ENCODE data around the gene NEK10.
A peak's percentile ranks its signal among the peaks of the same experiment; 100 is the strongest.

The NEK10 gene

DNA sequence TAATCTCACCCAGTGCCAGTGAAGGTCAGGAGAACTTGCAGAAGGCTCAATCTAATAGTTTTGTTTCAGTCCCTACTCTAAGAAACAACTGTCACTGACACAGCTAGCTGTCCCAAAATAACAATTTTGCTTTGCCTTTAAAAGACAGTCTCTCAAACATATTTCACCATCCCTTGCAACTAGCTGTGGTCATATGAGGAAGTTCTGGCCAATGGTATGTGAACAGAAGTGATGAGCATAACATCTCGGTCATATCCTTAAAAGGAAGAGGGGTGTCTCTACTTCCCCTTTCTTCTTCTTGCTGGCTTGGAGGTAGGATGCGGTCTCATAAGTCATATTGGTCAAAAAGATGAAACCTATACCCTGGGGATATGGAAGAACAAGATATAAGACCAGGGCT is 198.1 kb downstream of the NEK10 start:
- no peak for DNase-seq (ENCODE audit: low read depth)

DNA sequence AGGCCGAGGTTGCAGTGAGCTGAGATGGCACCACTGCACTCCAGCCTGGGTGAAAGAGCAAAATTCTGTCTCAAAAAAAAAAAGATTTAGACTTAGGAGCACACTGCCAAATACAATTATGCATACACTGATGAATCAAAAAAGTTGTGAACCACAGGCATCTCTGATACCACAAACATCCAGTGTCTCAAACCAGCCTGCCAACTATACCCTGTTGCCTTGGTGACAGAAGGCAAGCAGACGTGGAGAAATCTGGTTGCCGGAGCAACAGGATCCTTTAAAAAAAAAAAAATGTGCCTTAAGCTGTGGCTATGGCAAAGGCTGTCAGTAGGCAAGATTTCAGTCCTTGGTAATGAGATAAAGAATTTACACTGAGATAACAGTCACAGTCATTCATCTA is 202.3 kb downstream of the NEK10 start:
- DNase-seq (ENCODE audit: low read depth) = peak; percentile 98

DNA sequence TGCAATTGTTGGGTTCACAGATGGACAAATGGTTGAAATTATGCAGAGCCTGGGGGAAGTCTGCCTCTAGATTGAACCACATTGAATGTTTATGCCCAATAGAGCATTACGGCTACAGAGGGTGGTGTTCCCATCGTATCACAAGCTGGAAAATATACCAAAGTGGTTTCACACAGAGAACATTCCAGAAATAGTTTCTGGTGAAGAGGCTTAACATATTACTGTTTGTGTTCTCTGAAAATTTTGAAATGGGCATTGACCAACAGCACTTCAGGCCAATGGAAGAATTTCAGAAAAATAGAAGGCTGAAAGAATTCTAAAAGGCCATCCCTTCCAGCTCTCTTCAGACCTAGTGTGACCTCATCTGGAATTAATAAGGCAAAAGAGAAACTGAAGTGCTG is 203.9 kb downstream of the NEK10 start:
- peak; percentile 90 for DNase-seq (ENCODE audit: low read depth)

DNA sequence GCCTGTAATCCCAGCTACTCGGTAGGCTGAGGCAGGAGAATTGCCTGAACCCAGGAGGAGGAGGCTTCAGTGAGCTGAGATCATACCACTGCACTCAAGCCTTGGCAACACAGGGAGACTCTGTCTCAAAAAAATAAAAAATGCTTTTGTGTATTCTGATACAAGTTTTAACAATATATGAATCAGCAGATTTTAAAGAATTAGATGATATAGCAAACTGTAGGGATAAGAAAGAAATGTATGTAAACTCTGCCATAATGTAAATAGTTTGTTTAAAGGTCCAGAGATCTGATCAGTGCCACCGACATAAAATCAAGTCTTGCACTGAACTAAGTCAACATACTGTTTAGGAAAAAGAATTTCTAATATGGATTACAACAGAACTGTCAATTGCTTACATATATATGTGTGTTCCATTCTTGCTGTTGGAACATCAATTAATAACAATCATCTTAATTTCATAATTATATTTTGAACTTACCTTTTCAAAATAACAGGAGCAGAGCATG is 208.3 kb downstream of the NEK10 start:
- no peak for DNase-seq (ENCODE audit: low read depth)

DNA sequence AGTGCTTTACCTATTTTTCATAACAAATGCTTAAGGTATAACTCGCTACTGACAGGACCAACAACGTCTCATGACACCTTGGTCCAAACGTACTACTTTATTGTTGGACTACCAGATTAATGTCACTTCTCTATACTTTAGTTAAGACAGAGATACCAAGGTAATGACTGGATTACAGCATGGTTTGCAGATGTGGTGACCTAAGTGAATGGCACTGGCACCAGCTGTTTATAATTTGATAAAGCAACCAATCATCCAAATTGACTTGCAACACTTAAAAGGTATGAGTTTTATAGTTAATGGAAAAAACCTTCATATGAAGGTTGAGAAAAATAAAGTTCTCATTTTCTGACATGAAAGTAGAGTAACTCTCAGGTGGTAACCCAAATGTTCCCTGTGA is 209.0 kb downstream of the NEK10 start:
- DNase-seq (ENCODE audit: low read depth) = no peak

DNA sequence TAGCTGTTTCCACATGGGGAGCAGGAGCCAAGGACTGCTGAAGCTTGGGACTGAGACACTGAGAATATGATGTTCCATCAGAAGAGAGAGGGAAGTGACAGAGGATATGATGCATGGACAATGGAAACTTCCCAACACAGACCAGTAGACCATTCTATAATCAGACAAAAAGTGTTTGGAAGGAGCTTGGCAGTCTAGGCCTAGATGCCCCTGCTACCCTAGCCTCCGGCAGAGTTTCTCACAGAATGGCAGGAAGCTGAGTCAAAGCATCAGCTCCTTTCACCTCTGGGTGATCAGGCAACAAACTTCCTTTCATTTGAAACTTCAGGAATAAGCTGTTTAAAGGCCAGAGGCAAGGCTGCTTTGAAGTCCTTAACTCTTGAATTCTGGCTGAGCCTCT is 222.0 kb downstream of the NEK10 start:
- no peak for DNase-seq (ENCODE audit: low read depth)

DNA sequence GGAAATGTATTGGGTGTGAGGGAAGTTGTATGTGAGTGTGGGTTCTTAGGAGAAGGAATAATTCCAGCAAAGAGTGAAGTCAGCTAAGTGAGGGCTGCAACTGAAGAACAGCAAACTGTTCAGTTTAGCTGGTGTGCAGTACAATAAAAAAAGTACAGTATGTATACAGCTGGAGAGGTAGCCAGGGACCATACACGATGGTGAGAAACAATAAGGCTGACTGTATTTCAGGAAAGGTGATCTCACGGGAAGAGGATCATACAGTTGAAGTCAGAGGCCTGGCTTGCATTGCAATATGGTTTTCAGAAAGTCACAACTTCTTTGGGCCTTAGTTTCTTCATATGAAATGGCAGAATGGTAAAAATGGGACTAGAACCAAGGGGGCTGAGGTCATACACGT is 222.4 kb downstream of the NEK10 start:
- DNase-seq (ENCODE audit: low read depth) = no peak

DNA sequence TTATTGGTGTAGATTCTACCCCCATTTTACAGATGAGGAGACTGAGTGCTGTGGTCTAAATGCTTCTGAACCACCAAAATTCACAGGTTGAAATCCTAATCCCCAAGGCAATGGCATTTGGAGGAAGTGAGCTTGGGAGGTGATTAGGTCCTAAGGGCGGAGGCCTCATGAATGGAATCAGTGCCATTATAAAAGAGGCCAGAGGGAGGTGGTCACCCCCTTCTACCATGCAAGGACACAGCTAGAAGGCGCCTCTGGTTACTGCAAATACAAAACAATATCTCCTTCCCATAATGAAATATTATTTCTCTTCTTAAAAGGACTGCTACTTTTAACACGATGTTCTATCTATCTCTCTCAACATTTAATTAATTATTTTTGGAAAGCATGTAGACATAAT is 223.5 kb downstream of the NEK10 start:
- no peak for DNase-seq (ENCODE audit: low read depth)

DNA sequence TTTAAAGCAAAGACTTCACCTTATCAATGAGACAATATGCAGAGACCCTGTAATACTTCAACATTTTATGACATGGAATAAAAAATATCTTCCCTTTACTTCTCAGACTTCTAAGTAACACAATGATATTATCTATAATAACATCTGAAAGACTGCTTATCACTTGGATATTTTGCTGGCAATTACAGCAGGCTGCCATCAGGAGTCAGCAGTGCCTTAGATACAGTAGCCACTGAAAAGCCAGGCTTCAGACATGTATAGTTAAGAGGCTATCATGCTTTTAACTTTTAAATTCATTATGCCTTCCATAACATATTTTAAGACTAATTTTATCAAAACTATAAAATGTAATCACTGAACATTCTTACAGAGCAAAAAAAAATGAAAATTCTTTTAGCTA is 227.5 kb downstream of the NEK10 start:
- DNase-seq (ENCODE audit: low read depth) = no peak

DNA sequence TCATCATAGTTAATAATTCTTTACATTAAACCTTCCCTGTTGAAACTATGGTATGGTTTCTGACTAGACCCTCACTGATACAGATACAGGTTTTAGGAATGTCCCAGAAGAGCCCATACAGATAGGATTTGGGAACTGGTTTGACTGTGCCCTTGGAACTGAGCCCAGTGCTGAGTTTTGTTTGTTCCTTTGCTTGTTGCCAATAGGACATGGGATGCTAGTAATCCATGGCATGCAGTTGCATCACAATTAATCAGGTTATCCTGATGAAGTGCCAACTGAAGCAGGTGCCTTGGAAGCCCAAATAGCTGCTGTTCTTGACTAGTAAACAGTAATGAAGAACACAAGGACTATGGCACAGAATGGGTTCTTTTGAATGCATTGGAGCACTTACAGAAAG is 230.6 kb downstream of the NEK10 start:
- peak; percentile 14 for DNase-seq (ENCODE audit: low read depth)

DNA sequence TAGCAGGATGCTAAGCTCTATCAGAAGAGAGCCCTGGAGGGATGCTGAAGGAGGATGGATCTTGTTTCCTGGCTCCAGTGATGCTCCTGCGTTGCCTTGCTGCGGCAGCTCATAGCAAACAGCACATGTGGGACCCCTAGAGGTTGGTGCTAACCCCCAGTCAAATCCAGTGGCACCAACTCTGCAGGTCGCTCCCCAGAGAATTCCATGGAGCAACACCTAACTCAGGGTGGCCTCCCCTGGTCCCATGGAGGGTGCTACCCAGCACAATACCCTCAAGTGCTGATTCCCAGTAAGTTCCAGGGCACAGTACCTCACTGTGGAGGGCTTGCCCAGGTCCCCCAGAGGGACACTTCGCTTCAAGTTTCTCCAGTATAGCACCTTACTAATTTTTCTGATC is 231.2 kb downstream of the NEK10 start:
- no peak for DNase-seq (ENCODE audit: low read depth)

DNA sequence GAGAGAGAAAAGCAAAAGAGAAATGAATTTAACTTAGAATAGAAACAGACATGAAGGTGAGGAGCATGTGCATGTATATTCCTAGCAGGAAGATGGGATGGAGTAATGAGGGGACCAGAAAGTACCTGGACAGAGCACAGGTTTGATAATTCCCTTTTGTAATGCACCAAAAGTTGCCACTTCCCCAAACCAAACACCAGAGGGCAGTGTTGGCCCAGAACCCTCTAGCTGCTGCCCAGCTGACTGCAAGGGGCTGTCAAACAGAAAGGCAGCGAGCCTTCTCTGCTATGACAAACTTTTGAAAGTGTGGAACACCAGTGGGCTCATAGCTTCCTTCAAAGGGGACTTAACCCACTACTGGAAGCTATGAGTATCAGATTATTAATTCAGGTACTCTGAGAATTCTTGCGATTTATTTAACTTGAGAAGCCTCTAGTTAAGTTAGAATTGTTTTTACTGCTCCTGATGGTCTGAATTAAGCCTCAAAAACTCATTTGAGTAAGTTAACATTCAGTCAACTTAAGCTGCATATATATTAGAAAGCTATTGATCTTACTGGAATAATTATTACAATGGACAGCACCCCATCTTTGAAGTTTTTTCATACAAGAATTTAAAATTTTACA is 234.9 kb downstream of the NEK10 start:
- peak; percentile 63 for DNase-seq (ENCODE audit: low read depth)

DNA sequence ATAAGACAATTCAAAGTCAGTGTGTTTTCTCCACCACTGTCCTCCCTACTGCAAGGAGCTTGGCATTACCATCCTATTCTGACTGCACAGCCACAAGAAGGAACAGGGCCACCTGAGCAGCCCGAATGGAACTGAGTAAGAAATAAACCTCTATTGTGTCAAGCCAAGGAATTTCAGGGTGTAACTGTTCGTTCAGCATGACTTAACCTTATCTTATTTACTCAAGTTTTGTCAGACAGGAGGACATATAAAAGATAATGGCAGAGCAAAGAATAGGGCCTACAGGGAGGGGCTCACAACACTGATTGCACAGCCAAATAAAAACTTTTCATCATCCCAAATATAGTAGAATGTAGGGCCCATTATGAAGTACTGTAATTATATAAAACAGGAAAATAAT is 236.1 kb downstream of the NEK10 start:
- no peak for DNase-seq (ENCODE audit: low read depth)

DNA sequence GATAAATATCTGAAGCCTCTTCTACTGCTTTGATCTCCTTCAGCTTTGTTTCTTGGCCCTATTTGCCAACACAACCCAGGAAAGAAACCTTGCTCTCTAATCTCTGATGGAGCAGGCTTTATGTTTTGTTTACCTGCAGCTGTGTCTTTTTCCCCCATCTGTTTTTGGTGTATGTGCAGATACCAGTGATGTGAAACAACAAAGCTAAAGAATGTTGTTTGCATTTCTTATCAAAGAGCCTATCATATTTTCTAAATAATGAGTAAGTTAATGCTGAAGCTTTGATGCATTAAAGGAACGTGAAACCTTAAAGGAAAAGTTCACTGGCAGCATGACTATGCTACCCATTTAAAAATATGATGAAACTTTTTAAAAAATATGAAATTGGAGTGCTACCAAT is 238.4 kb downstream of the NEK10 start:
- no peak for DNase-seq (ENCODE audit: low read depth)

DNA sequence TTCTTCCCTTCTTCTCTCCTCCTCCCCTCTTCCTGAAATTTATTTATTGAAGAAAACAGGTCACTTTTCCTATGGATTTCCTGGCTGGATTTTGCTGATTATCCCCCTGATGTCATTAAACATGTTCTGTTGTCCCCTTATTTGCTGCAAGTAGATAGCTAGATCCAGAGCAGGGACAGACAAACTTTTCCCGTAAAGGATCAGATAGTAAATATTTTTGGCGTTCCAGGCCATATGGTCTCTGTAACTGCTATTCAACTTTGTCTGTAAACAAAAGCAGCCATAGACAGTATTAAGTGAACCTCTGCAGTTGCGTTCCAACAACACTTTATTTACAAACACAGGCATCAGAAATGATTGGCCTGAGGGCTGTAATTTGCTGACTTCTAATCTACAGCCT is 241.3 kb downstream of the NEK10 start:
- no peak for DNase-seq (ENCODE audit: low read depth)

DNA sequence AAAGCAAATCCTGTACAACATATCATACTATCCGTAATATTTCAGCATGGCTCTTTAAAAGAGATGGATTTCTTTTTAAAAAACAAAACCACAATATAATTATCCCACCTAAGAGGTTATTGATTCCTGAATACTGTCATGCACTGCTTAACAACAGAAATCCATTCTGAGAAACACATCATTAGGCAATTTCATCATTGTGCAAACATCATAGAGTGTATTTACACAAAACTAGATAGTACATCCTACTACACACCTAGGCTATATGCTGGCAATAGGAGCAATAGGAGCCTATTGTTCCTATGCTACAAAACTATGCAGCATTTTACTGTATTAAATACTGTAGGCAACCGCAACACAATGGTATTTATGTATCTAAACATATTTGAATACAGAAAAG is 242.0 kb downstream of the NEK10 start:
- DNase-seq (ENCODE audit: low read depth) = no peak

DNA sequence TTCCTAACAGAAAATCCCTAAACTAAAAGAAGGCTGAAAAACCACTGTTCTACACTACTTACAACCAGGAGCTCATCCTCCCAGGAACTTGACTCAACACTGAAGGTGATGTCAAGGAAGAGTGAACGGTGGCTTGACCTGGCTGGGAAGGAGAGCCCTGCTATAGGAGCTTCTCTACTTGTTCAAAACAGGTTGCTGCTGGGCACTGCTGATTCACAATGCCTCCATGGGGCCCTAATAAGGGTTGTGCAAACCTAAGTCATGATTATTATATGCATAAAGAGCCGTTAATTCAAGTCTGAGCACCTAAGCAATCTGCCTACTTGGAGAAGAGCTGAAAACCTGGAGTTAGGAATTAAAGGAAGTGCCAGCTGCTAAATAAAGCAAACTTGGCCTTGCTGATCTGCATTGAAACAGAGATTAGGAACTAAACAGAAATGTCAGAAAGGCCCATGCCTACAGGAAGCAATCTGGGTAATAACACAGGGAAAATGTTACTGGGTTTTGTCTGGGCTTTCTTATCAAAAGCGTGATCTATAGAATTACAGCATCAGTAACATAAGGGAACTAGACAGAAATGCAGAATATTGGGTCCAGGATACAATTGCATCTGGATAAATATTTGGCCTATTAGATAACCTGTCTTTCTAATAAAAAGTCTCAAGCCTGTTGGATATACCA is 243.2 kb downstream of the NEK10 start:
- no peak for DNase-seq (ENCODE audit: low read depth)

DNA sequence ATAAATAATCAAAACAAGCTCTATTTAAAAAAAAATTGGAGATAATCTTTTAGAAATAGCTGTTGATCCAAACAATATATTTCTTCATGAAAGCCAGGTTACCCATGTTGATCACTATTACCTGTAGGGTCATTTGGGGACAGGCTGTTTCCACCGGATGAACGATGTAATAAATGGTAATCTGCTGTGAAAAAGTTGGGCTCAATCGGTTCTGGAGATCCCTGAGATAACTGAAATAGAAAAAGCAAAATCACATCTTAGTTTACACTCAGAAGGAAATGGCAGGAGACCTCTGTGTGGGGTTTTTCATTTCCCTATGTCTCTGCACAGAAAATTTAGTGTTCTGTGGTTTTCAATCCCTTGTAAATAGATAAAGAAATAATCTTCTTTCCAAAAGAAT is 249.5 kb downstream of the NEK10 start:
- no peak for DNase-seq (ENCODE audit: low read depth)

DNA sequence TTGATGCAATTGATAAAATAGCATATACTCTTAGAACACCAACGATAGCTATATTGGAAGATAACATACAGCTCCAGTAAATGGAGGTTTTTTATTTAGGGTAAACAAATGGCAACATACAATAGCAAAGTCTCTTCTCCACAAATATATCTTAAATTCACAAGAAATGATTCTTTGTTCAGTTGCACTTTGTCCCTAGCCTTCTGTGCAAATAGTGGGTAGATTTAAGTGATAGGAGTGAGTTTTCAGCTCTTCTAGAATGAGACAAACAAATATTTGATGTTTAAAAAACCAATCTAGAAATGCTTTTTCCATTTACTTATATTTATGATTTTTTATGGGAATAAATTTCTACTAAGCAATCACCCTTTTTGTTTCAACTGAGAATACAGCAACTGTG is 253.8 kb downstream of the NEK10 start:
- no peak for DNase-seq (ENCODE audit: low read depth)

DNA sequence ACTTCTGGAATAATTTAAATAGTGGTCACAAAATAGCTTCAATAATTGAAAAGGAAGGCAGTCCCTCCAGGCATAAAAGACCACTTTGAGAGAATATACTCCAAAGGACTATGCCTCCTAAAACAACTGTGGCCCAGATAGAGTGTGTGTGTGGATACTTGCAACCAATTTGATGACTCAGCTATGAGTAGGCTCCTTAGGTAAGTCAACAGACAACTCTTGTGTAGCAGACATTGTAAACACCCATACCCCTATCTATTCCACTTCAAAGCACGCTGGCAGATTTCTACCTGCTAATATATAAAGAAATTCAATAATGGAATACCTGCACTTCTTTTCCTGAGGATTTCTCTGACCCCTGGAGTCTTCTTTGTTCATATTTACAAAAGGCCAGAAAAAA is 254.5 kb downstream of the NEK10 start:
- no peak for DNase-seq (ENCODE audit: low read depth)

DNA sequence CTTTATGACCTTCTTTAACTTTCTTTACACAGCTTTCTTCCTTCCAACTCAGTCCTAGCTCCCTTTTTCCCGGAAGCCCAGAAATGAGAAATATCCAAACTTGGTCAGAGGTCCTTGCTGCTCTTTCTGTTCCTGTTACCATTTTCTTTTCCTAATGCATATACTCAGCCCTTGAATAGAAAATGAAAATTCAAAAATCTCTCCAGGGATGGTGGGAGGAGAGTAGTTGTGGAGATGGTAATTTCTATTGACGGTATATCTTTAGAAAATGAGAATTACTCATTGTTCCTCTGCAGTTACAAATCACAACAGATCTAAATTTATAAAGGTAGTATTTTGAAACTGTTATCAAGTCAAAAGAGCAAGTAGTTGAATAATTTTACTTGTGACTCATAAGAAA is 255.1 kb downstream of the NEK10 start:
- DNase-seq (ENCODE audit: low read depth) = no peak

DNA sequence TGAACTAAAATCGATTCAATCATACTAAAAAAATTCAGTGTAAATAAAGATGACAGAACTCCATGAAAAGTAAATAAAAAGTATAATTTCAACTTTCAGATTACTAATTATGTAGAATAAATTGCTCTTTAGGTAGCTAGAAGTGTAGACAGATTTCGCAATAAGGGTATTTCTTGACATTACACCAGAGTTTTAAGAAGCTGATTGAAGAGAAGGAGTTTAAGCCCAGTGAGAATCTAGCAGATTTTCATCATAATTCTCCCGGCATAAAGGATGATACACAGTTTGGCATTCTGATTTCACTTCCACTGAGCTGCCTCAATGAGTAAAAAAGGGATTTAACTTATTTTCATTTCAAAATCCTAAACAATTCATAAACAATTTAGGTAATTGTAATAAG is 259.2 kb downstream of the NEK10 start:
- no peak for DNase-seq (ENCODE audit: low read depth)

DNA sequence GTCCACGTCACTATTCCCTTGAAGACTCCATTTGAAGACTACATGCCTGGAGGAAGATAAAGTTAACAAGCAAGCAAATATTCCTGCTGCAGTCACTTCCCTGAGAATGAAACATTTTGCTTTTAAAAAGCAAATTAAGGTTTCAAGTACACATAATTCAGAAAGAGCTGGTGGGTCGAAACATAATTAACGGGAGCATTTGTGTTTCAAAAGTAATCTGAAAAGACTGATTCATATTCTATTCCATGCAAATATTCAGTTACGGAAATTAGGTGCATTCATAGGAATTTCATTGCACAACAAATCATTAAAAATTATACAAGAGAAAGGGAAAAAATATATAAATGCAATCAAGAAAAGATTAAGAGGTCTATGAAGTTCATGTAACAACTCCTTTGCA is 260.9 kb downstream of the NEK10 start:
- no peak for DNase-seq (ENCODE audit: low read depth)

DNA sequence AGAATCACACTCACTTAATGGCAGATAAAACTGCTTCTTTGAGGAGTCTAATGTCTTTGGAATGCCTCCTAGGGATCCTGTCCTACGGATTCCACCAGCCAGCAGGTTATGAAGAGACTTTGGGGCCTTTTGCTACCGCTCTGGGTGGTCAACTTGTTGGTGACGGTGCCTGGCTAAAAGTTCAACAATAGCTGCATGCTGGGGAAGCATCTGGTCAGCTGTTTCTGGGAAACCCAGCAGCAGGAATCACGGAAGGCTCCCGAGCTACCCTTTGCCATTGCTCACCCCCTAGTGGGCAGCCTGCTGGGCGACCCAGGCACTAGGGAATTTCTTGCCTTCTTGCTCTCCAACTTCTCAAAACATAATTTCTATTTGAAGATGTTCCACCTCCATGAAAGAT is 263.3 kb downstream of the NEK10 start:
- no peak for DNase-seq (ENCODE audit: low read depth)
